GM06990 (cell line): ENCODE results near the gene MED25.

Source experiments
- DNase-seq: peaks from one replicate; pipeline ENCODE4 v3.0.0-alpha.2; 2011; ENCODE audit not compliant: insufficient read length; ENCODE audit errors: extremely low read depth
- H3K27me3 ChIP-seq: replicated peaks from 2 replicates; pipeline ENCODE4 v1.6.0; 2011; ENCODE audit warnings: low read length; ENCODE audit not compliant: control insufficient read depth, insufficient read depth
- H3K36me3 ChIP-seq: 2 replicates; pipeline ENCODE4 v1.5.1; 2011; ENCODE audit warnings: low read length; ENCODE audit not compliant: control insufficient read depth, insufficient read depth
- H3K4me3 ChIP-seq: replicated peaks from 2 replicates; pipeline ENCODE4 v1.5.1; 2011; ENCODE audit warnings: low read depth, mild to moderate bottlenecking, control low read depth, low read length
- TF ChIP-seq, protein P1 (sequence below): IDR thresholded peaks from 2 replicates; pipeline ENCODE4 v1.5.1; 2011; ENCODE audit warnings: low read length, control low read depth, mild to moderate bottlenecking, inconsistent platforms; ENCODE audit not compliant: insufficient read depth, poor library complexity, severe bottlenecking

The MED25 gene

DNA sequence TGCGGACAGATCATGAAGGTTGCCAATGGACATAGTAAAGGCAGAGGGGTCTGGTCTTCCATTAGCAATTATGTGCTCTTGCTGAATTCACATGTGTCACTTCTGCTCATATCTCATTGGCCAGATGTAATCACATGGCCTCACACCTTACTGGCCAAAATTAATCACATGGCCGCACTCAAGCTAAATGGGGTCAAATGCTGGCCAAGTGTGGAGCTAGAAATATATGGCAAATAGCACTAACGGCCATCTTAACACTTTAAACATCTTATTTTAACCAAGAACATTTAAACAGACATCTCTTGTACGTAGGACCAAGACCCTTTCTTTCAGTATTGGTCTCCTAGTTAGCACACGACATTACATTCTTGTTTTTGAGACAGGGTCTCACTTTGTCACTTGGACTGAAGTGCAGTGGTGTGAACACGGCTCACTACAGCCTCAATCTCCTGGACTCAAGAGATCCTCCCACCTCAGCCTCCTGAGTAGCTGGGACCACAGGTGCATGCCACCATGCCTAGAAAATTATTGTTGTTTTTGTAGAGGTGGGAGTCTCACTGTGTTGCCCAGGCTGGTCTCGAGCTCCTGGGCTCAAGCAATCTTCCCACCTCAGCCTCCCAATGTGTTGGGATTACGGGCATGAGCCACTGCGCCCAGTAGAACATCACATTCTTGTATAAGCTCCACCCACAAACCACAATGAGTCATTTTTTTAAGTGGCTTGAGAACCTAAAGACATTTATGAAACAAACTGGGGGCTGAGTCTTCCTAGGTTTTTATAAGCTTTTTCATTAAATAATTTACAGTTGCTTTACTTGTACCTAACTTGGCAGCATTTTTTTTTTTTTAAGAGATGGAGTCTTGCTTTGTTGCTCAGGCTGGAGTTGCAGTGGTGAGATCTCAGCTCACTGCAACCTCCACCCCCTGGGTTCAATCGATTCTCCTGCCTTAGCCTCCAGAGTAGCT, 29.9 kb downstream of the MED25 start:
- Histone ChIP-seq H3K36me3 (no peaks in the 10 kb centered on the region), H3K4me3 (no peak overlapping the region), H3K27me3 (no peaks in the 10 kb centered on the region)
- DNase-seq = no peak
- TF ChIP-seq, protein P1, sequence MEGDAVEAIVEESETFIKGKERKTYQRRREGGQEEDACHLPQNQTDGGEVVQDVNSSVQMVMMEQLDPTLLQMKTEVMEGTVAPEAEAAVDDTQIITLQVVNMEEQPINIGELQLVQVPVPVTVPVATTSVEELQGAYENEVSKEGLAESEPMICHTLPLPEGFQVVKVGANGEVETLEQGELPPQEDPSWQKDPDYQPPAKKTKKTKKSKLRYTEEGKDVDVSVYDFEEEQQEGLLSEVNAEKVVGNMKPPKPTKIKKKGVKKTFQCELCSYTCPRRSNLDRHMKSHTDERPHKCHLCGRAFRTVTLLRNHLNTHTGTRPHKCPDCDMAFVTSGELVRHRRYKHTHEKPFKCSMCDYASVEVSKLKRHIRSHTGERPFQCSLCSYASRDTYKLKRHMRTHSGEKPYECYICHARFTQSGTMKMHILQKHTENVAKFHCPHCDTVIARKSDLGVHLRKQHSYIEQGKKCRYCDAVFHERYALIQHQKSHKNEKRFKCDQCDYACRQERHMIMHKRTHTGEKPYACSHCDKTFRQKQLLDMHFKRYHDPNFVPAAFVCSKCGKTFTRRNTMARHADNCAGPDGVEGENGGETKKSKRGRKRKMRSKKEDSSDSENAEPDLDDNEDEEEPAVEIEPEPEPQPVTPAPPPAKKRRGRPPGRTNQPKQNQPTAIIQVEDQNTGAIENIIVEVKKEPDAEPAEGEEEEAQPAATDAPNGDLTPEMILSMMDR = no peak

DNA sequence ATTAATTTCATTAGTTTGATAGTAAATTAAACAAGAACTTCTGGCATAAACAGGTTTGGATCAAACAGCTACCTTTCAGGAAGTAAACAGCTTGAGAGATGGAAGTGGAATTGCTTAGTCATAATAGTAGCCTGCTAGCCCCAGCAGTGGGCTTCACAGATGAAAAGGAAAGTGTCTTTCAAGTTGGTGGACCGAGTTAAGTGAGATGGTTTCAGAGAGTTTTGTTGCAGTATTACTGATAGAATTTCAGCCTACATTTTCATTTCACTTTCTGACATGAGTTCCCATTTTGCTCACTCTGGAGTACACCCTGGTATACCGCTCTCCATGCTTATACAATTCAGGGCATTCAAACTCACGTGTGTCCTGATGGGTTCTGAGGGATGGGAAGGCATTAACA, 30.8 kb downstream of the MED25 start:
- H3K27me3 ChIP-seq = no peaks in the 10 kb centered on the region
- H3K4me3 ChIP-seq = no peak overlapping the region
- TF ChIP-seq, protein P1 = no peak
- DNase-seq = no peak
- no peaks in the 10 kb centered on the region for H3K36me3 ChIP-seq

DNA sequence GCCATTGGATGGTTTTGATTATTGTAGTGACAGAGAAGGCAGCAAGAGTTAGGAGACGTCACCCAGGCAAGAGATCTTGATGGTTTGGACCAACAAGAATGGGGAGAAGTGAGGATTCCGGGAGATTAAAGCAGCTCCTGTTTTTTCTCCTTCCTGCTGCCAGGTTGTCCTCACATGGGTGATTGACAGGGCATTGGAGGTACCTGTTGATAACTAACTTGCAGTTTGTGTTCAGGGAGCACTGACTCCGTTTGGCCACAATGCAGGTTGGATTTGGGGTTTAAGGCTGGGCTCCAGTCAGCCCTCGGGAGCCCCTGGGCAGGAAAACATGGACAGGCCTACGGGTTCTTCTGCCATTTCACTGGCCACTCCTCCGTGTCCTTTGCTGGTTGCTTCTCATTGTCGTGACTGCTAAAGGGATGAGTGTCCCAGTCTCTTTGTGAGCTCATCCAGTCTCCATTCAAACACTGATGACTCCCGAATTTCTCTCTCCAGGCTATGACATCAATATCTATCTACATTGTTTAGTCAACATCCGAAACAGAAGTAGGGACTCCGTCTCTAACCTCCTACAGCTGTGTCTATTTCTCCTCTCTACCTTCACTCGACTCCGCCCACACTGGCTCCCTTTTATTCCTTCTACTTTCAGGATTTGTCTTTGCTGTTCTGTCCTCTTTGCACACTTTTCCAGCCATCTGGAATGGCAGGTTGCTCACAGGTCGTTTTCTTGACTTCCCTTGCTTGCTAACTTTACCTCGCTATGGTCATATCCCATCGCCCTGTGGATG, 31.5 kb downstream of the MED25 start:
- TF ChIP-seq, protein P1 = no peak
- DNase-seq = no peak
- Histone ChIP-seq H3K27me3 (no peaks in the 10 kb centered on the region), H3K4me3 (no peak overlapping the region), H3K36me3 (no peaks in the 10 kb centered on the region)

DNA sequence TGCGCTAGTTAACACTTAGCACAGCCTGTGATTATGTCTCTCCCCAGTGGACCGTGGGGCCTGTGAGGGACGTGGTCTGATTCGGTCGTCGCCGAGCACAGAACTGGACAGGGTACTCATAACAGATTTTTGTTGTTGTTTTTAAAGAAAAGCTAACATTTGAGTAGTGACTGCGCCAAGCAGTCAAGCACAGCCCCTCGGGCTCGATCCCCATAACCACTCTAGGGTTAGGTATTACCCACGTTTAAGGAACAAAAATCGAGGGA, 32.1 kb downstream of the MED25 start:
- Histone ChIP-seq H3K27me3 (no peaks in the 10 kb centered on the region), H3K36me3 (peaks cover 3% of the 10 kb centered on the region), H3K4me3 (peak overlapping the region; percentile 70)
- DNase-seq = no peak
- TF ChIP-seq, protein P1 = no peak

DNA sequence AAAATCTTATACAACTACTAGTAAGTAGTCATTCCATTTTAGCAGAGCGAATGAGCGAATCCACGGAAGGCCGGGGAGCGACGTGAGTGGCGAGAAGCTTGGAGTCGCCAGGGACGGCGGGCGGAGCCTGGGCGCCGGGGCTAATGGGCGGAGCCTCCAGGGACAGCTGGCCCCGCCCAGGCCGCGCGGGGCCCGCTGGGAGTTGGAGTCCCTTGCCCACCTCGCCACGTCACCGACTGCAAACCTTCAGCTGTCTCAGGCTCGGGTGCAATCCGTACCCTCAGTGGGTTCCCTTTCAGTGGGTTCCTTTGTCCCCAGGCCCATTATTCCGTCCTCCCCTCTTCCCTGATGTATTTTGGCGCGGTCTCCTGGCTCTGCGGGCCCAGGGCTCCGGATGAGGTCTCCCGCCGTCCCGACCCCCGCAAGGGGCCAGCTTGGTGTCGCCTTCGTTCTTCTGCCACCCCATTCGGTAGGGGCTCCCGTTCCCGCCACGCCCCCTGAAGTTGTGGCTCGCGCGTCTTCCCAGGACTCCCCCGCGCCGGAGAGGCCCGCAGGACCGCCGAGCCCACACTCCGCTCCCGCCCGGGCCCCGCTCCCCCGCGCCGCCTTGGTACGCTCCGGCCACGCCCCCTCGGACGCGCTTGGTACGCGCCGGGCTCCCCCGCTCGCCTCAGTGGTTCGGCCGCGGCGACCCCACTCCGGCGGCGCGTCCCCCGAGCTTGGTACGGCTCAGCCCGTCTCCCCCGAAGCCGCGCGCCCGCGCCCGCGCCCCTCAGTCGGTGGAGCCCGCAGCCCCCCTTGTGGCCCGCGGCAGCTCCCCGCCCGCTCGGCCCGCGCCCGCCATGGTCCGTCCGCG, 32.6 kb downstream of the MED25 start, which contains the start of gene PTOV1:
Gene PTOV1 (plus strand): TSS at position 673 of the 856 bp plus-strand sequence.
- Histone ChIP-seq H3K4me3 (peak within 1 kb of the TSS; percentile 70), H3K36me3 (peaks cover 6% of the 10 kb centered on the region), H3K27me3 (no peaks in the 10 kb centered on the region)
- peak; percentile 93 for DNase-seq
- TF ChIP-seq, protein P1 = no peak
